ENCODE results near the gene POLG. TPM values are rescaled to one million over a fixed set of nuclear protein-coding genes. Genes with fewer than 3 reads are reported as not detected.
A peak's percentile ranks its signal among the peaks of the same experiment; 100 is the strongest.

The POLG gene
- total RNA-seq, 1 donor from 2014 or later: 69.3 TPM

- H3K9me3 Mint-ChIP-seq (ENCODE audit: low read depth): no peaks in the 10 kb centered on the region
- peaks cover 89% of the 10 kb centered on the region for H3K27me3 Mint-ChIP-seq
- H3K4me3 Mint-ChIP-seq (ENCODE audit: low read depth): no peak overlapping the region
- H3K36me3 Mint-ChIP-seq (ENCODE audit: insufficient read depth): no peaks in the 10 kb centered on the region
- H3K27ac Mint-ChIP-seq: no peak overlapping the region
- no peak for TF ChIP-seq CTCF (IDR thresholded peaks at IDR 0.05; ENCODE audit: unreplicated experiment)
- DNase-seq (ENCODE audit: low spot score, unreplicated experiment): no peak
- H3K4me1 Mint-ChIP-seq (ENCODE audit: low read depth): peaks cover under 1% of the 10 kb centered on the region
These were observed 27.8 kb upstream of the POLG start for GRCh38 chr15:89362203-89363101.

GRCh38 chr15:89361451-89362202, 27.0 kb upstream of the POLG start:
- no peak overlapping the region for H3K4me3 Mint-ChIP-seq (ENCODE audit: low read depth)

GRCh38 chr15:89360294-89360971, 25.8 kb upstream of the POLG start:
- Mint-ChIP-seq H3K27ac (no peak overlapping the region), H3K36me3 (ENCODE audit: insufficient read depth) (no peaks in the 10 kb centered on the region), H3K27me3 (peaks cover 87% of the 10 kb centered on the region), H3K9me3 (ENCODE audit: low read depth) (no peaks in the 10 kb centered on the region), H3K4me1 (ENCODE audit: low read depth) (peaks cover 15% of the 10 kb centered on the region), H3K4me3 (ENCODE audit: low read depth) (no peak overlapping the region)
- TF ChIP-seq CTCF (IDR thresholded peaks at IDR 0.05; ENCODE audit: unreplicated experiment): no peak
- DNase-seq (ENCODE audit: low spot score, unreplicated experiment): no peak

More at GRCh38 chr15:89361451-89362202, 27.0 kb upstream of the POLG start:
- Mint-ChIP-seq H3K27me3 (peaks cover 88% of the 10 kb centered on the region), H3K9me3 (ENCODE audit: low read depth) (no peaks in the 10 kb centered on the region), H3K36me3 (ENCODE audit: insufficient read depth) (no peaks in the 10 kb centered on the region), H3K4me1 (ENCODE audit: low read depth) (peaks cover 8% of the 10 kb centered on the region), H3K27ac (no peak overlapping the region)
- DNase-seq (ENCODE audit: low spot score, unreplicated experiment): peak; percentile 81
- TF ChIP-seq CTCF (IDR thresholded peaks at IDR 0.05; ENCODE audit: unreplicated experiment): no peak

- Mint-ChIP-seq H3K9me3 (ENCODE audit: low read depth) (no peaks in the 10 kb centered on the region), H3K4me3 (ENCODE audit: low read depth) (no peak overlapping the region), H3K36me3 (ENCODE audit: insufficient read depth) (no peaks in the 10 kb centered on the region), H3K27me3 (peaks cover 85% of the 10 kb centered on the region), H3K4me1 (ENCODE audit: low read depth) (peaks cover 15% of the 10 kb centered on the region), H3K27ac (no peak overlapping the region)
- no peak for TF ChIP-seq CTCF (IDR thresholded peaks at IDR 0.05; ENCODE audit: unreplicated experiment)
- DNase-seq (ENCODE audit: low spot score, unreplicated experiment): no peak
These were observed 25.1 kb upstream of the POLG start for GRCh38 chr15:89359471-89360293.

All from progenitor cell of endocrine pancreas (in vitro differentiated cells).